GM12873 (cell line): ENCODE results near the gene MPHOSPH10.

Experiments
- TF ChIP-seq, protein P1 (sequence below): IDR thresholded peaks from 2 replicates; pipeline ENCODE4 v1.5.1; 2012; ENCODE audit warnings: low read depth, mild to moderate bottlenecking, moderate library complexity, low read length, control low read depth; ENCODE audit not compliant: insufficient read depth; ENCODE audit errors: missing control alignments

Gene MPHOSPH10

DNA sequence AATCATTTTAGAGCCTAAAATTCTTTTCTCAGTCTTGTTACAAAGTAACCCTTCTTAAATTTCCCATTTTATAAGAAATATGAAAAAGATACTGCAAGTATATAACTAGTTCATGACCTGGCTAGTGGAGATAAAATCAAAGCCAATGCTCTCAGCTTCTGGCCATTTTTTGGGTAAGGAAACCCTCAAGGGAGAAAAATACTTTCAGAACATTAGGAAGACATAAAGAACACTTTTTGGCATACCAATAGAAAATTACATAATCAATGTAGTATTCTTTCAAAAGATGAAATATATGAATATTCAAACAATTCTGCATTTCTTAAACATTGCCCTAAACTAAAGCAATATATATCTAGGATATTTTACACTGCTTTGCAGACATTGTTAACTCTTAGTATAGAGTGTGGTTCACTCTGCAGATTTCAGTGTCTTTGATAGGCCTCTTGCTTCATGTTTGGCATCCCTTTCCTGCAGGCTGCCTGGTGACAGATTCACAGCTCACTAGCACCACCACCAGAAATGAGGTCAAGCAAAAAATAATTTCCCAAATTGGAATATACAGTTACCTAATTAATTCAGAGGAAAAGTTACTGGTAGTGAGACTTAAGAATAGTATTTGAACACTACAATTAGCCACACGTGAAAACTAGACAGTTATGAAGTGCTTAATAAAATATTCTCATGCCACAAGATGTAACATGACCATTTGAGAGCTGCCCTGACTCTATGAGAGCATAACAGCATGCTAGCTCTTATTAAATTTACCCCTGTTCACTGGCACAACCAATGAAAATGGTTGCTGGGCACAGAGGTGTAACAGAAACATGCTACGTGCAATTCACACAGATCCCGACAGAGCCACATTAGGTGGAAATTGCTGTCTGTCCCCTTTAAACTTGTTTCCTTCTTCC is 60.5 kb downstream of the MPHOSPH10 start:
- TF ChIP-seq, protein P1, sequence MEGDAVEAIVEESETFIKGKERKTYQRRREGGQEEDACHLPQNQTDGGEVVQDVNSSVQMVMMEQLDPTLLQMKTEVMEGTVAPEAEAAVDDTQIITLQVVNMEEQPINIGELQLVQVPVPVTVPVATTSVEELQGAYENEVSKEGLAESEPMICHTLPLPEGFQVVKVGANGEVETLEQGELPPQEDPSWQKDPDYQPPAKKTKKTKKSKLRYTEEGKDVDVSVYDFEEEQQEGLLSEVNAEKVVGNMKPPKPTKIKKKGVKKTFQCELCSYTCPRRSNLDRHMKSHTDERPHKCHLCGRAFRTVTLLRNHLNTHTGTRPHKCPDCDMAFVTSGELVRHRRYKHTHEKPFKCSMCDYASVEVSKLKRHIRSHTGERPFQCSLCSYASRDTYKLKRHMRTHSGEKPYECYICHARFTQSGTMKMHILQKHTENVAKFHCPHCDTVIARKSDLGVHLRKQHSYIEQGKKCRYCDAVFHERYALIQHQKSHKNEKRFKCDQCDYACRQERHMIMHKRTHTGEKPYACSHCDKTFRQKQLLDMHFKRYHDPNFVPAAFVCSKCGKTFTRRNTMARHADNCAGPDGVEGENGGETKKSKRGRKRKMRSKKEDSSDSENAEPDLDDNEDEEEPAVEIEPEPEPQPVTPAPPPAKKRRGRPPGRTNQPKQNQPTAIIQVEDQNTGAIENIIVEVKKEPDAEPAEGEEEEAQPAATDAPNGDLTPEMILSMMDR: peak; percentile 15

DNA sequence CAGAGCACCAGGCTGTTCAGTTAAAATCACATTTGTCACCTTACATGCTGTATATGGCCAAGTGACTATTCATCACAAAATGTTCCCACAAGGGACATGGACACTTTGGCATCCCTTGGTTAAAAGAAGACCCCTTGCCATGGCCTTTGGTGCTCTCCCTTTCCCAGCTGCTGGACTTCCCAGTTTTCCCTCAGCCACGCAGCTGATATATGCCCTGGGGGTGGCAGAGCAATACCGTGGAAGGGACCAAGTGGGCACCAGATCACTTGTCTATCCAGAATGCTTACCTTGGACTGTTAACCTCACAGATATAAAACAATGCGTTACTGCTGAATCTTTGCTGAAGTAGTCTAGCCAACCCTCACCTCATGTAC is 61.1 kb downstream of the MPHOSPH10 start:
- TF ChIP-seq, protein P1: no peak
